ENCODE measurements around the gene ARID3A. TPM values are rescaled to one million over a fixed set of nuclear protein-coding genes. Genes with fewer than 3 reads are reported as not detected.
A peak's percentile ranks its signal among the peaks of the same experiment; 100 is the strongest.

The ARID3A gene
- total RNA-seq, 2 donors from 2014 or later: 121 to 124 TPM

DNA sequence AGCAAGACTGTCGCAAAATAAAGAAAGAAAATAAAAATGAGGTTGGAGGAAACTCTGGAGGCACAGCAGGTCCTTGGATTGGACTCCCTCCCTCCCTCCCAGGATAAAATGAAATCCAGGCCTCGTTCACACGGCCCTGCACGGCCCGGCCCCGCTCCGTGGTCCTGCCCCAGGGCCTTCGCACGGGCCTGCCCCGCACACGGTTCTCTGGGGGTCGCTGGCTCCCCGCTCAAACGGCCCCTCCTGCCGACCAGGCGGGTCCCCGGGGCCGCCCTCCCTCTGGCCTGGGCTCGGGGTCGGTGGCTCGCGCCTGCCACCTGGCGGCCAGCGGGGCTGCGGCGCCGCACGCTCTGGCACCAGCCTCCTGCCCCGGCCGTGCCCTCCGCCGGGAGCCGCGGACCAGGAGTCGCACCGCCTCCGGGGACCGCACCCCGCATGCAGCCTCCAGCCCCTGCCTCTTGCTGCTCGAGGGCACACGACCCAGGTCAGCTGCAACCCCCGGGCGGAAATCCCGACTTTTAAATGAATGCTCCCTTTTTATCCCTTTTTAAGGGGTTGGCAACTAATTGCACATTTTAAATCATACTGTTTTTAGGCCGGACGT is 56.8 kb downstream of the ARID3A start:
- Mint-ChIP-seq H3K4me1 (peaks cover 11% of the 10 kb centered on the region), H3K4me3 (no peak overlapping the region), H3K27ac (no peak overlapping the region), H3K9me3 (no peaks in the 10 kb centered on the region), H3K27me3 (ENCODE audit: insufficient read depth) (no peaks in the 10 kb centered on the region), H3K36me3 (ENCODE audit: low read depth) (peaks cover 11% of the 10 kb centered on the region)
- WGBS, 2 experiments (ENCODE audit: insufficient coverage in 1 of 2, insufficient read length in 1 of 2): 9 to 12% methylated on average over 31 to 46 of the region's 46 CpGs
- Histone ChIP-seq H3K36me3 (ENCODE audit: control insufficient read depth, insufficient read depth, low read length) (peaks cover 13% of the 10 kb centered on the region), H3K27me3 (ENCODE audit: control insufficient read depth, insufficient read depth, low read length, poor library complexity, severe bottlenecking) (no peaks in the 10 kb centered on the region), H3K4me3 (ENCODE audit: low read length) (no peak overlapping the region), H3K9ac (ENCODE audit: extremely low read depth, low read length, poor library complexity, severe bottlenecking) (no peak overlapping the region), H3K27ac (ENCODE audit: low read depth, low read length) (no peak overlapping the region), H3K4me1 (ENCODE audit: control insufficient read depth, insufficient read depth, low read length) (peaks cover 7% of the 10 kb centered on the region), H3K9me3 (ENCODE audit: control insufficient read depth, low read length) (no peaks in the 10 kb centered on the region)
- DNase-seq: peak; percentile 93
- TF ChIP-seq, protein P1, sequence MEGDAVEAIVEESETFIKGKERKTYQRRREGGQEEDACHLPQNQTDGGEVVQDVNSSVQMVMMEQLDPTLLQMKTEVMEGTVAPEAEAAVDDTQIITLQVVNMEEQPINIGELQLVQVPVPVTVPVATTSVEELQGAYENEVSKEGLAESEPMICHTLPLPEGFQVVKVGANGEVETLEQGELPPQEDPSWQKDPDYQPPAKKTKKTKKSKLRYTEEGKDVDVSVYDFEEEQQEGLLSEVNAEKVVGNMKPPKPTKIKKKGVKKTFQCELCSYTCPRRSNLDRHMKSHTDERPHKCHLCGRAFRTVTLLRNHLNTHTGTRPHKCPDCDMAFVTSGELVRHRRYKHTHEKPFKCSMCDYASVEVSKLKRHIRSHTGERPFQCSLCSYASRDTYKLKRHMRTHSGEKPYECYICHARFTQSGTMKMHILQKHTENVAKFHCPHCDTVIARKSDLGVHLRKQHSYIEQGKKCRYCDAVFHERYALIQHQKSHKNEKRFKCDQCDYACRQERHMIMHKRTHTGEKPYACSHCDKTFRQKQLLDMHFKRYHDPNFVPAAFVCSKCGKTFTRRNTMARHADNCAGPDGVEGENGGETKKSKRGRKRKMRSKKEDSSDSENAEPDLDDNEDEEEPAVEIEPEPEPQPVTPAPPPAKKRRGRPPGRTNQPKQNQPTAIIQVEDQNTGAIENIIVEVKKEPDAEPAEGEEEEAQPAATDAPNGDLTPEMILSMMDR (conservative IDR thresholded peaks at IDR 0.05): peak; percentile 96

DNA sequence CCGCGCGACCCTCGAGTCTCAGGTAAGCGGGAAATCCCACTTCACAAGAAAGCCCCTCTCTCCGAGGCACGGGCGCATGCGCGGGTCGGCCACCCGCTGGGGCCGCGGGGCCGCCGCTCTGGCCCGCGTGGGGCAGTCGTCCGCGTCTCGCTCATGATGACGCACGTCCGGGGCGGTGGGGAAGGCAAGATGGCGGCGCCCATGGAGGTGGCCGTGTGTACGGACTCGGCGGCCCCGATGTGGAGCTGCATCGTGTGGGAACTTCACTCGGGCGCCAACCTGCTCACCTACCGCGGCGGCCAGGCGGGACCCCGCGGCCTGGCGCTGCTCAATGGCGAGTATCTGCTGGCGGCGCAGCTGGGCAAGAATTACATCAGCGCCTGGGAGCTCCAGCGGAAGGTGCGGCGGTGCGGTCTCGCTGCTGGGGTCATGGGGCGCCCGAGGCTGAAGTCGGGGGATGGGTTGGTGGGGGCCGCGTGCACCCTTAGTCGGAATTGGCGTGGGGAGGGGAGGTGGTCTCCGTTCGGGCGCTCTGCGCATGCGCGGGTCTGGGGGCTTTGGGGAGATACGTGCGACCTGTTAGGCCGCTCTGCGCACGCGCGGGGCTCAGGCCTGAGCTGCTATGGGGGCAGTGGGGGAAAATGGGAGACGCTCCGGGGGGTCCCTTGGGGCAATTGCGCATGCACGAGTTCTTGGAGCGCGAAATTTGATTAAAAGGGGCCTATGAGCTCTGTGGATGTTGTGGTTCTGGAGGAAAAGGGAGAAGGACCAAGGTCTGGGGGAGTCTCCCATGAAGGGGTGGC is 58.5 kb downstream of the ARID3A start, which contains the start of gene WDR18:
Gene WDR18, plus strand, starts transcription at position 181 of the 803 bp plus-strand sequence. Its CDS starts 9 bp downstream, at position 190.
- DNase-seq: peak; percentile 95
- 0% methylated on average over 5 to 78 of the region's 78 CpGs for WGBS, 2 experiments (ENCODE audit: insufficient coverage in 1 of 2, insufficient read length in 1 of 2)
- Mint-ChIP-seq H3K4me3 (peak within 1 kb of the TSS; percentile 96), H3K9me3 (no peaks in the 10 kb centered on the region), H3K4me1 (peaks cover 11% of the 10 kb centered on the region), H3K36me3 (ENCODE audit: low read depth) (peaks cover 13% of the 10 kb centered on the region), H3K27ac (peak within 1 kb of the TSS; percentile 98), H3K27me3 (ENCODE audit: insufficient read depth) (no peaks in the 10 kb centered on the region)
- Histone ChIP-seq H3K9me3 (ENCODE audit: control insufficient read depth, low read length) (no peaks in the 10 kb centered on the region), H3K27ac (ENCODE audit: low read depth, low read length) (peak within 1 kb of the TSS; percentile 83), H3K27me3 (ENCODE audit: control insufficient read depth, insufficient read depth, low read length, poor library complexity, severe bottlenecking) (no peaks in the 10 kb centered on the region), H3K4me3 (ENCODE audit: low read length) (peak within 1 kb of the TSS; percentile 94), H3K9ac (ENCODE audit: extremely low read depth, low read length, poor library complexity, severe bottlenecking) (peak within 1 kb of the TSS; percentile 85), H3K36me3 (ENCODE audit: control insufficient read depth, insufficient read depth, low read length) (peaks cover 13% of the 10 kb centered on the region), H3K4me1 (ENCODE audit: control insufficient read depth, insufficient read depth, low read length) (peaks cover 7% of the 10 kb centered on the region)
- TF ChIP-seq, protein P1 (conservative IDR thresholded peaks at IDR 0.05): no peak

DNA sequence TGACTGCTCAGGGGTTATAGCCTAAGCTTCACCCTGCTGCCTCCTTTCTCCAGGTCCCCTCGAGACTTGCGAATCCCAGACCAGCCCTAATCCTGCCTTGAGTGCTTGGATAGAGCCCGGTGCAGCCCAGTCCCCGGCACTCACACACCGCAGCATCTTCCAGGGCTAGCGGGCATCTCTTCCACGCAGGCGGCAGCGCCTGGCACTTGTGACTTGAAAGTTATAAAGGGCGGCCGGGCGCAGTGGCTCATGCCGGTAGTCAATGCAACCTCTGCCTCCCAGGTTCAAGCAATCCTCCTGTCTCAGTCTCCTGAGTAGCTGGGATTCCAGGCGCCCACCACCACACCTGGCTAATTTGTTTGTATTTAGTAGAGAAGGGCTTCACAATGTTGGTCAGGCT is 60.2 kb downstream of the ARID3A start:
- H3K36me3 Mint-ChIP-seq (ENCODE audit: low read depth): peaks cover 21% of the 10 kb centered on the region
- no peak overlapping the region for H3K9ac ChIP-seq (ENCODE audit: extremely low read depth, low read length, poor library complexity, severe bottlenecking)

More for the DNA sequence above, 60.2 kb downstream of the ARID3A start:
- Mint-ChIP-seq H3K4me1 (peaks cover 5% of the 10 kb centered on the region), H3K9me3 (no peaks in the 10 kb centered on the region), H3K4me3 (peak overlapping the region; percentile 96), H3K27me3 (ENCODE audit: insufficient read depth) (no peaks in the 10 kb centered on the region), H3K27ac (no peak overlapping the region)
- no peak for DNase-seq
- H3K36me3 ChIP-seq (ENCODE audit: control insufficient read depth, insufficient read depth, low read length): peaks cover 23% of the 10 kb centered on the region
- H3K4me1 ChIP-seq (ENCODE audit: control insufficient read depth, insufficient read depth, low read length): no peaks in the 10 kb centered on the region
- 88 to 99% methylated on average over 11 to 14 of the region's 14 CpGs for whole genome bisulfite sequencing, 2 experiments (ENCODE audit: insufficient coverage in 1 of 2, insufficient read length in 1 of 2)
- TF ChIP-seq, protein P1 (conservative IDR thresholded peaks at IDR 0.05): no peak
- H3K27ac ChIP-seq (ENCODE audit: low read depth, low read length): no peak overlapping the region
- no peaks in the 10 kb centered on the region for H3K9me3 ChIP-seq (ENCODE audit: control insufficient read depth, low read length)
- no peaks in the 10 kb centered on the region for H3K27me3 ChIP-seq (ENCODE audit: control insufficient read depth, insufficient read depth, low read length, poor library complexity, severe bottlenecking)
- H3K4me3 ChIP-seq (ENCODE audit: low read length): no peak overlapping the region

All from endodermal cell (in vitro differentiated cells).